H1 (cell line): ENCODE measurements around the gene PRKD1. TPM values are rescaled to one million over a fixed set of nuclear protein-coding genes. Genes with fewer than 3 reads are reported as not detected.

Source experiments
- BRCA1 ChIP-seq: IDR thresholded peaks from 2 replicates; pipeline ENCODE4 v1.6.1; 2012; ENCODE audit warnings: low read depth, low read length, improper control_type of control experiment
- ZNF274 ChIP-seq: IDR thresholded peaks from 2 replicates; pipeline ENCODE4 v1.7.0; 2012; ENCODE audit warnings: low read length, borderline replicate concordance; ENCODE audit errors: extremely low read depth
- polyA plus RNA-seq, 7 experiments: library from polyadenylated mRNA; depleted of rRNA in 3 of 7; stranded (reverse) in 5 of 7; unstranded in 2 of 7; fragments of >200 nt in 5 of 7; fragments of 200-250 nt in 2 of 7; gene quantifications; 1 replicate in 5 of 7; 2 replicates in 1 of 7; 4 replicates in 1 of 7; pipeline versions ENCODE4 v1.2.1 to v1.2.3, GENCODE V29; 2011 to 2013; ENCODE audit warnings: missing spikeins in 2 of 7, mixed read lengths in 2 of 7
- total RNA-seq: library from RNA; stranded (reverse); fragmentation: NEBNext Ultra II Directional; extraction: Animal tissue kit (Norgen Biotek cat#: 25700); gene quantifications from 2 replicates; pipeline ENCODE4 v1.2.1, GENCODE V29; 2021
- TF ChIP-seq, protein P1 (sequence below), 3 experiments: IDR thresholded peaks; 1 replicate in 2 of 3; 2 replicates in 1 of 3; pipeline versions ENCODE4 v1.5.1 to v1.6.1; 2011; ENCODE audit warnings: low read length in 3 of 3, mild to moderate bottlenecking in 3 of 3, inconsistent platforms in 2 of 3, low read depth in 1 of 3, moderate library complexity in 1 of 3; ENCODE audit not compliant: insufficient read depth in 1 of 3; ENCODE audit errors: control extremely low read depth in 1 of 3

PRKD1 gene
- total and polyA plus RNA-seq, 2 of the 8 experiments (the other 6 are each of a cell fraction or from before 2014, with no cell fraction given) = 3.6 to 6.8 TPM

GRCh38 chr14:29735459-29735858 is 192.2 kb downstream of the PRKD1 start (continued):
- TF ChIP-seq, protein P1, sequence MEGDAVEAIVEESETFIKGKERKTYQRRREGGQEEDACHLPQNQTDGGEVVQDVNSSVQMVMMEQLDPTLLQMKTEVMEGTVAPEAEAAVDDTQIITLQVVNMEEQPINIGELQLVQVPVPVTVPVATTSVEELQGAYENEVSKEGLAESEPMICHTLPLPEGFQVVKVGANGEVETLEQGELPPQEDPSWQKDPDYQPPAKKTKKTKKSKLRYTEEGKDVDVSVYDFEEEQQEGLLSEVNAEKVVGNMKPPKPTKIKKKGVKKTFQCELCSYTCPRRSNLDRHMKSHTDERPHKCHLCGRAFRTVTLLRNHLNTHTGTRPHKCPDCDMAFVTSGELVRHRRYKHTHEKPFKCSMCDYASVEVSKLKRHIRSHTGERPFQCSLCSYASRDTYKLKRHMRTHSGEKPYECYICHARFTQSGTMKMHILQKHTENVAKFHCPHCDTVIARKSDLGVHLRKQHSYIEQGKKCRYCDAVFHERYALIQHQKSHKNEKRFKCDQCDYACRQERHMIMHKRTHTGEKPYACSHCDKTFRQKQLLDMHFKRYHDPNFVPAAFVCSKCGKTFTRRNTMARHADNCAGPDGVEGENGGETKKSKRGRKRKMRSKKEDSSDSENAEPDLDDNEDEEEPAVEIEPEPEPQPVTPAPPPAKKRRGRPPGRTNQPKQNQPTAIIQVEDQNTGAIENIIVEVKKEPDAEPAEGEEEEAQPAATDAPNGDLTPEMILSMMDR (IDR thresholded peaks at IDR 0.05; ENCODE audit: control extremely low read depth in 1 of 3, insufficient read depth in 1 of 3, low read depth in 1 of 3, low read length in 3 of 3) = no peak
- TF ChIP-seq ZNF274 (no peak), BRCA1 (no peak)
